ENCODE measurements around the gene MMEL1.

The MMEL1 gene

DNA sequence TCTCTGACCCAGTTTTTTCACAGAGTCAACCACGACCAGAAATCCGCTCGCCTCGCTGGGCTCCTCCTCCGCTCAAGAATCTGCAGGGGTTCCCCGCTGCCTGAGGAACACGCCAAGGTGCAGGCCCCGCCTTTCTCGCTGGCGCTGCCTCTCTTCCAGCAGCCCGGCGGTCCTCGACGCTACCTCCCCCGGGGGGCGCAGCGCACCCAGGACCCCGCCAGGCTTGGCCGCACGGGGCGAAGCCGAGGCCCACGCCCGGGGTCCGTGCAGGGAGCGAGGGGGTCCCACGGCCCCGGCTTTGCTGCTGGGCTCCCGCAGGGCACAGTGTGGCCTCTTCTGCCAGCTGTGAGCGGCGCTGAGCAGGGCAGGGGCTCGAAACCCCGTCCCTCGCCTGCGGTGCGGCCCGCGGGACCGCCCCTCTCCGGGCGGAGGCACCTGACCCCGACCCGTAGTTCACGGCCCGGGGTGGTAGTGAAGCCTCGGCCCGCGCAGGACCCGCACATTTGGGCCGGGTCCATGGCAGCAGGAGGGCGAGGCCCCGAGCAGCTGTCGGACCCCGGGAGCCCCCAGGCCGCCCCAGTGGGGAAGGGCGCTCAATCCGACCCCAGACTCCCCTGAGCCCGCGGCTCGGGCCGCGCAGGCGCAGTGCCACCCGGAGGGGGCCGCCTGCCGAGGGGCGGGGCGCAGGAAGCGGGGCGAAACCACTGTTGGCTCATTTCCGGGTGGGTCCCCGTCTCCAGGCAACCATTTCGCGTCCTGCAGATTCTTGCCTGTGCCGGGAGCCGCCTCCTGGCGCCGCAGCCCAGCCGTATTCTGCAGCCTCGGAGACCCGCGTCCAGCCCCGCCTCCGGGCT, 10.0 kb upstream of the MMEL1 start:
- peak; percentile 89 to 92 for DNase-seq (ENCODE audit: low read depth in 2 of 2)

DNA sequence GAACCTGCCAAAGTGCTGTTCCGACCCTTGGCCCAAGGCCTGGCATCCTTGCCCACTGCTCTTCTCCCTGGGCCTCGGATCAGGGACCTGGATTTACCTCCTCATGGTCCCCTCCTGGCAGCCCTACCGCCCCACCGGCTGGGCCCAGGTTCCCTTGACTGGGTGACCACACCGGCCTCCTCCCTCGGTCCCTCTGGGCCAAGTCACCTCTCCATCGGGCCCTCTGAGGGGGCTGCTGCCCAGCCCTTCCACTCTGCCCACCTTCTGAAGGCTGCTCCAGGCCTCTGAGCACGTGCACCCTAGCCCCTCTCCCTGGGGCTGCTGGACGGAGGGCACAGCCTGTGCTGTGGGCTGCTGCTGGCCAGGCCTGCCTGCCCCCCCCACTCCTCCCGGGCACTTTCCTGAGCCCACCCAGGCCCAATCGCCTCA, 9.3 kb upstream of the MMEL1 start:
- no peak for DNase-seq (ENCODE audit: low read depth in 2 of 2)

- DNase-seq (ENCODE audit: low read depth in 2 of 2), result no peak
These were observed 8.7 kb upstream of the MMEL1 start for GRCh38 chr1:2641381-2642130.

DNA sequence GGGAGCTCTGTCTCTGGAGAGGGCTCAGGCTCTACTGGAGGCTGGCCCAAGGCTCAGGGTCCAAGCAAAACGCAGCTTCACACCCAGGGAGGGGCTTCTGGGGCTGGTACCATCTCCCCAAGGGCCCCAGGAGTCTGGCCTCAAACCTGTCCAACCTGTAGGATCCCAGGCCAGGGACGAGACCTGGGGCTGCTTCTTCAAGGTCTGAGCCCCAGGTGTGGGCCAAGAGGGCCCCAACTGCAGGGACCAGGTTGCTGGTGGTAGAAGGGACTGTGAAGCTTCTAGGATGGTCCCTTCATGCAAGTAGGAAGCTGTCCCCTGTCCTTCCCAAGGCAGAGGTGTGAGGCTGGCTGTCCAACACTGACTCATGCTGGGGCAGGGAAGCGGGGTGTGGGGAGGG, 7.8 kb upstream of the MMEL1 start:
- DNase-seq (ENCODE audit: low read depth in 2 of 2), result no peak

DNA sequence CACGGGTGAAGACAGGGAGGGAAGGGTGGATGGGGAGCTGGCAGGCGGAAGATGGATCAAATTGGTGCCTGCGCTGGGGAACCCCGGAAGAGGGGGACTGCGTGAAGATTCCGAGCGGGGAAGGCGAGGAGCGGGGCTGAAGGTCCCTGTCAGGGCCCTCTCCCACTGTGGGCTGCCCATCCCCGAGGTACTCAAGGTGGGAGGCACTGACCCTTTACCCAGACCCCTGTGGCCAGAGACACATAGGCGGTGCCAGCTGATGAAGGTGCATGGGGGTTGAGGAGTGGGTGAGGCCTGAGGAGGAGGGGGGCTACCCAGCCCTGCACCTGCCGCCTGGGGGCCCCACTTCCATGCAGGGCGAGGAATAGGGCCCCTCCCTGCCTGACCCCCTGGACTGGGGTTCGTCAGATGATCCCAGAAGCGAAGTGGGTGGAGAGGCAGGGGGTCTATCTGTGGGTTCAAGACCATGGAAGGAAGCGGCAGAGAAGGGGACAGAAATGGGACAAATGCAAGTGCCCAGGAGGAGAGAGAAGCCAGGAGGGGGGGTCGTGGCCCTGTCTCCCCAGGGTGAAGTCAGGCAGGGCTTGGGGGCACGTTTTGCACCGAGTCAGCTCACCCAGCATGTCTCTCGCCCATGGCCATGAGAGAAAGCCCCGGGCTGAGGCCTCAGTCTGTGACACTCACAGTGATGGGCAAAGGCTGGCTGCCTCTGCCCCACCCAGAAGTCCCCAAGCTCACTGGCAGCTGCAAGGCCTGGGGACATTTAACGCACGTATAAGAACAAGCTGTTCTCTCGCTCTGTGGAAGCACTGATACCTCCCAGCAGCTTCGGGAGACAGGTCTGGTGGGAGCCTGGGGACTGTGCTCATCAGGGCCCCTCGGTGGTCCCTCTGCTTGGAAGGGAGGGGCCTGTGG, 7.0 kb upstream of the MMEL1 start:
- no peak for DNase-seq (ENCODE audit: low read depth in 2 of 2)

DNA sequence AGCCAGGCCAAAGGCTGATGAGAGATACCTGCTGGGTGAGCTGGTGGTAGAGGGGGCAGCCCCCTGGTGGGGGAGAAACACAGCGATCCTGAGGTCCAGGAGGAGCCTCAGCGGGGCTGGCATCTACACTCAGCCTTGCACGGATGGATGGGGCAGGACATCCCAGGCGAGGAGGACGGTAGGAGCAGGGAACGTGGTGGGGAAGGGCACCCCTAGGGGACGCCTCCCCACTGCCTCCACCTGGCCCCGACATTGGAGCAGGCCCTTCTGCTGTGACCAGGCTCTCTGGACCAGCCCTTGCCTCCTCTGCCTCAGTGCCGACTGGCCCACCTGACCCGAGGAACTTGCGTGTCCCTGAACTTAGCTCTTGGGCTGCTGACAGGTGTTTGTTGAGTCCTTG, 6.4 kb upstream of the MMEL1 start:
- no peak for DNase-seq (ENCODE audit: low read depth in 2 of 2)

GRCh38 chr1:2638466-2639115, 5.8 kb upstream of the MMEL1 start:
- no peak for DNase-seq (ENCODE audit: low read depth in 2 of 2)

DNA sequence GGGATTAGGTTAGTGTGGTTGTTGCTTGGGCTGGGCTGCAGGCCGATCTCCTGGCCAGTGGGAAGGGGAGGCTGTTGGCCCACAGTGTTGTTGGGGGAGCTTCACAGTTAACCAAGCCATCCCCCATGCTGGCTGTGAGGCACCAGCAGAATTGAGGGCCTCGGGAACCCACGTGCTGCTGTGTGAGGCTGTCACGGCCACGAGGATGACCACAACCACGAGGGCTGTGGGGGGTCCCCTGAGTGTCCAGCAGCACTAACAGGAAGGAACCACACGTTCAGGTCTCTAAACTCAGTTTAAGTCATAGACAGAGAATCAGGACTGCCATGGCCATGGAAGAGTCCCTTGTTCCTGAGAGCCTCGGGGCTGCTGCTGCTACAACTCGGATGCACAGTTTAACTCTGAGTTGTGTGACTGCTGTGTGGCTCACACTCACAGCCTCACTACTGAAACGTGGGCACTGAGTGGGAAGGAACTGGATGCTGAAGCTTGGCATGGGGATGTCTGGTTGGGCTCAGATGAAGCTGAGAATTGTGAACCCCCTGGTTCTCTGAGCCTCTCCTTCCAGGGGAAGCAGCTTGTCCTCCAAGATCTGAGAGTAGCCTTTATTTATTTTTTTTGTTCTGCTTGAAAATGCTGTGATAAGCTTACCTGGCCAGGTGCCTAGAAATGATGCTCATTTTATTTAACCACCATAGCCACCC, 4.8 kb upstream of the MMEL1 start:
- no peak for DNase-seq (ENCODE audit: low read depth in 2 of 2)

GRCh38 chr1:2636733-2637132, 3.9 kb upstream of the MMEL1 start:
- no peak for DNase-seq (ENCODE audit: low read depth in 2 of 2)

GRCh38 chr1:2635361-2636010, 2.7 kb upstream of the MMEL1 start:
- no peak for DNase-seq (ENCODE audit: low read depth in 2 of 2)

- no peak for DNase-seq (ENCODE audit: low read depth in 2 of 2)
These were observed 1.2 kb upstream of the MMEL1 start for GRCh38 chr1:2633936-2634491.

DNA sequence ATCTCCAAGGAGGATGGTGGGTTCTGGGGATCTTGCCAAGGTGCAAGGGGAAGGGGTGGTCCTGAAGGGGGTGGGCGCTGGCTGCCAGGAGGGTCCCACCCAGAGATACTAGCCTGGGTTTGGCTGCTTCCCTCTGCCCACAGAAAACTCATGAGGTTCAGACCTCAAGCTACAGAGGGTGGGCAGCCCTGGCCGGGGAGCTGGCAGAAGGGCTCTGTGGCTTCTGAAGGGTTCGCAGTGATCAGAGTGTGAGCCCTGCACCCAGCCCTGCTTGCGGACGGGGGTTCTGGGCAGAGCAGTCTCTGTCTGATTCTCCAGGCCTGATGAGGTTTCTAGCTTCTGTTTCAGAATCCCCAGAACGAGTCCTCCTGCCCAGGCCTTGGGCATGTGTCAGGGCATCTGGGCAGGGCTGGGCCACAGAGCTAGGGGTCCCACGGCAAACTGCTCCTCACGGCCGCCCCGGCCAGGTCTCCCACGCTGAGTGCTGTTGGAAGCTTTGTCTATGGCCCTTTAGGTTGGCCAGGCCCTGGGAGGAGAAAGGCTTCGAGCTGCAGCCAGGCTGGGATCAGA, 635 bp upstream of the MMEL1 start:
- DNase-seq (ENCODE audit: low read depth in 2 of 2), result no peak

DNA sequence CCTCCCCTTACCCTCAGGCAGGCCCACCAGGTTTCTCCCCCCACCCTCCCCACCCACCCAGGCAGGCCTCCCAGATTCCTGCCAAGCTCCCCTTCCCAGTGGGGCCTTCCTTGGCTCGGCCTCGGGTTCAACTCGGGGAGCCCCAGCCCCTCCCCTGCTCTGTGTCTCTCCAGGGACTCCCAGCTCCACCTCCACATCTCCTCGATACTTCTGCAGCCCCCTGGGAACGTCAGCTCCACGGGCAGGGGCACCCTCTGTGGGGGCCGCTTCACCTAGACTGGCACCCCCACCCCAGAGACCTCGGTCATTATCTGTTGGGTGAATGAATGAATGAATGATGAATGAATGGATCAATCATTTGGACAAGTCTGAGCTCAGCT, 775 bp downstream of the MMEL1 start:
- DNase-seq (ENCODE audit: low read depth in 2 of 2), result no peak

- no peak for DNase-seq (ENCODE audit: low read depth in 2 of 2)
These were observed 1.4 kb downstream of the MMEL1 start for GRCh38 chr1:2631136-2632050.

- DNase-seq (ENCODE audit: low read depth in 2 of 2), result no peak
These were observed 2.2 kb downstream of the MMEL1 start for GRCh38 chr1:2630498-2631135.

DNA sequence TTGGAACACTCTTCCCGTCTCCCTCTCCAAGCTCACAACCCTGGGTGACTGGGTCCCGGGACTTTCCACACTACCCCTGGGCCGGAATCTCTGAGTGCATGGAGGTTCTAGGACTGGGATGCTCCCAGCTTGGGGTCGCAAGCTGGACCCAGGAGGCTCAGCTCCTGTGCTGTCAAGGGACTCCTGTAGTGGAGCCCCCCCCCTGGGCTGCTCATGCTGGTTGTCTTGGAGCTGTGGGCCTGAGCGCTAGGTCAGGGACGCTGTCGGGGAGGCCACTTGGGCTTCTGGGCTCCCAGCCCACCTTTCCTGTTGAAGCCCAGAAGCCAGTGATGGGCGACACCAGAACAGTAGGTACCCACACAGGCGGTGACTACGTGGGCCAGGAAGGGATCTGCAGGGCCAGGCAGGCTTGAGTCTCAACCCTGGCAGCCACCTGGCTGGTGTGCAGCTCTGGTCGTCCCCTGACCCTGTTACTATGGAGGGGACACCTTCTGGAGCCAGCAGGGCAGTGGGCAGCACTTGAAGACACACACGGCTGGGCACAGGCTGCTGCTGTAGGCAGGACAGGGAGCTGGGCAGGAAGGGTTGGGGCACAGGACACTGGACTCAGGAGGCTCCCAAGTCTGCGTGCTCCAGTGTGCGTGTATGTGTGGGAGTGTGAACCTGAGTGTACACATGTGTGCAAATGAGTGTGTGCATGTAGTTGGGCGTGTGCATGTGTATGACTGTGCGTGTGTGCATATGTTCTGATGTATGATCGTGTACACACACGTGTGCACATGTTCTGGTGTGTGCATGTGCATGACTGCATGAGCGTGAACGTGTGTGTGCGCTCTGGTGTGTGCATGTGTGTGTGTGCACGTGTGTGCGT, 3.0 kb downstream of the MMEL1 start:
- DNase-seq (ENCODE audit: low read depth in 2 of 2), result no peak

- no peak for DNase-seq (ENCODE audit: low read depth in 2 of 2)
These were observed 3.7 kb downstream of the MMEL1 start for GRCh38 chr1:2628933-2629626.
